Upper lobe of right lung (tissue), 1 donor: ENCODE results near the gene YWHAB. TPM values are rescaled to one million over a fixed set of nuclear protein-coding genes. Genes with fewer than 3 reads are reported as not detected.

ENCODE experiments used
- ATAC-seq: fragments of 200-7000 bp; cut with Tn5 transposase; one replicate; pipeline ENCODE4 v1.9.1; 2020; ENCODE audit warnings: mild to moderate bottlenecking, moderate library complexity
- DNase-seq: peaks from one replicate; pipeline ENCODE4 v3.0.0-alpha.2; 2020
- H3K27ac ChIP-seq: fragments of 200-600 bp; one replicate; pipeline ENCODE4 v1.8.0; 2022
- H3K27me3 ChIP-seq: fragments of 200-600 bp; one replicate; pipeline ENCODE4 v1.8.0; 2022; ENCODE audit warnings: mild to moderate bottlenecking
- H3K36me3 ChIP-seq: fragments of 200-600 bp; one replicate; pipeline ENCODE4 v1.8.0; 2022
- H3K4me1 ChIP-seq: fragments of 200-600 bp; one replicate; pipeline ENCODE4 v1.8.0; 2022
- H3K4me3 ChIP-seq: fragments of 200-600 bp; one replicate; pipeline ENCODE4 v1.8.0; 2022; ENCODE audit warnings: mild to moderate bottlenecking
- H3K9me3 ChIP-seq: fragments of 200-600 bp; one replicate; pipeline ENCODE4 v1.8.0; 2022
- CTCF ChIP-seq: fragments of 200-600 bp; IDR thresholded peaks from one replicate; pipeline ENCODE4 v1.8.0; 2022; ENCODE audit warnings: antibody characterized with exemption
- intact Hi-C: fragments of 100-400 bp; cut with DNase I; formaldehyde crosslinking; loops from one replicate; pipeline ENCODE4 v1.11.0; 2022
- total RNA-seq: library from RNA; stranded (reverse); fragmentation: NEBNext Ultra II Directional; extraction: Animal tissue kit (Norgen Biotek cat#: 25700); gene quantifications from one replicate; pipeline ENCODE4 v1.2.1, GENCODE V29; 2021
- donor health status: DM: no; HTN: yes; CAD: no; lungs with severe emphysema.

YWHAB gene
- total RNA-seq, 1 donor from 2014 or later = 185 TPM

DNA sequence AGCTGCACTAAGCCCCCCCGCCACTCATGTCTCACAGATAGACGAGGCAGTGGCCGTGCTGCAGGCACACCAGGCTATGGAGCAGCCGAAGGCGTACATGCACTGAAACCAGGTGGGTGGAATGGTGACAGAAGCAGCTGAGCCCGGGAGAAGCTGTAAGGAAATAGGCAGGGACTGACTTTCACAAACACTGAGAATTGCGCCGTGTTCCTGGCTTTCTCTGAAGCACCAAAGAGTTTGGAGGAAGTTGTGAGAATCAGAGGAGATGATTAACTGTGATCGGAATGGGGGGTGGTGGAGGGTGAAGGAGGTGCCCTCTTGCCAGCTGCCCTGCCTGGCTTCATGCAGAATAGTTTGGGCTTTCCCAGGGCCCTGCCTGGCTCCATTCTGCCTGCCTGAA lies 53.1 kb downstream of the YWHAB start:
- intact Hi-C loops = no loop called here
- Histone ChIP-seq H3K4me1 (no peaks in the 10 kb centered on the region), H3K27ac (no peak overlapping the region), H3K9me3 (no peaks in the 10 kb centered on the region), H3K27me3 (no peaks in the 10 kb centered on the region), H3K4me3 (no peak overlapping the region), H3K36me3 (peaks cover 38% of the 10 kb centered on the region)
- ATAC-seq (no peak), DNase-seq (no peak)
- TF ChIP-seq CTCF = no peak

DNA sequence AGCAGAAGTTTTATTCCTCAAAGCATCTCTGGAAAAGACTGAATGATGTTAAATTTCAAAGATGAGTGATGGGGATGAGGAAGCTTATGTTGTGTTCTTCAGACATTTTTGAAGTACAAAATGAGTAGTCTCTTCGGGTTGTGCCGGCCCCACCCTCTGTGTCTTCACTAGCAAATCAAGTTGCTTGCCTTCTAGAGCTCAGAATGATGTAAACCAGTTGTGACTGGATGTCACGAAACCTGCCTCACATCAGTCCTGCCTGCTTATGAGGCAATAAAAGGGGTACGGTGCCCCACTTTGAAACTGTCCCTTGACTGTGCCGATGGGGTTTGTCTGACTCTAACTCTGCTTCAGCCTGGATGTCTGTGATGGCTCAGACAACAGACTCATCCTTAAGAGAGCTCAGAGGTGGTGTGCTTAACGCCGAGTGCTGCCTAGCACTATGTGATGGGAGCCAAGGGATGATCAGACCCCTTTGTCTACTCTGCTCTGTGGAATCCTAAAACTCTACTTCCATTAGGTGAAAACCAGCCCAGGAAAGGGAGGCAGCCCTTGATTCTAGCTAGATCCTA lies 55.7 kb downstream of the YWHAB start:
- no peaks in the 10 kb centered on the region for H3K9me3 ChIP-seq
- DNase-seq = no peak

DNA sequence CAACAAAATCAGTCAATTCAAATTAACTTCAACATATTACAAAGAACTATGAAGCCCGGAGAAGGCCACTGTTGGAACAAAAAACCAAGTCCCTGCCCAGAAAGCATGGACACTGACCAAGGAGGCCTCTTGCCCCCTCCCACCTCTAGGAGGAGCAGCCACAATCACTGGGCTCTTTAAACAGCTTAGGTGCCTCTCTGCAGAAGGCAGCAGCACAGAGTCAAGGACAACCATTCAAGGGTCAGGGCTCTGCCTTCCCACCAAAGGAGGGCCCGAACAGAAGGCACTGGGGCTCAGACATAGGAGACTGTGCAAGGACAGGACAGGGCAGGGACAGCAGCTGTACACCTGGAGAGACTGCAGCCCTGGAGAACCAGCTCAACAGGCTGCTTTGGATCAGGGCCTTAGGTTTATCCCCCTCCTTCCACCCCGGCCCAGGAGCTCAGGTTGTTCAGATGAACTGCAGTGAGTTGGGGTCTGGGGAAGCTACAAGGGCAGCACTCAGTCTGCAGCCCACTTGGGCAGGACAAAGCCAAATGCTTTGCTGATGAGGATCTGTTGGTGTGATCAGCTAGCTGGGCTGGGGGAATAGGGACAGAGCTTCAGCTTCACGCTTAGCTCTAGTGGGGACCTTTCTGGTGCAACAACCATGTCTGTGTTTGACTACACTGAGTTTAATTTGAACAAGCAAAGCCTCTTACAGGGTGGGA lies 56.9 kb downstream of the YWHAB start:
- Histone ChIP-seq H3K4me3 (no peak overlapping the region), H3K36me3 (peaks cover 73% of the 10 kb centered on the region), H3K9me3 (no peaks in the 10 kb centered on the region), H3K27me3 (no peaks in the 10 kb centered on the region), H3K27ac (no peak overlapping the region), H3K4me1 (no peaks in the 10 kb centered on the region)
- ATAC-seq = no peak
- no peak for TF ChIP-seq CTCF
- intact Hi-C loops = no loop called here
- no peak for DNase-seq

More for the DNA sequence above, 55.7 kb downstream of the YWHAB start:
- no peak for ATAC-seq
- intact Hi-C loops = no loop called here
- Histone ChIP-seq H3K4me3 (no peak overlapping the region), H3K27me3 (no peaks in the 10 kb centered on the region), H3K27ac (no peak overlapping the region), H3K36me3 (peaks cover 64% of the 10 kb centered on the region), H3K4me1 (no peaks in the 10 kb centered on the region)
- TF ChIP-seq CTCF = no peak

DNA sequence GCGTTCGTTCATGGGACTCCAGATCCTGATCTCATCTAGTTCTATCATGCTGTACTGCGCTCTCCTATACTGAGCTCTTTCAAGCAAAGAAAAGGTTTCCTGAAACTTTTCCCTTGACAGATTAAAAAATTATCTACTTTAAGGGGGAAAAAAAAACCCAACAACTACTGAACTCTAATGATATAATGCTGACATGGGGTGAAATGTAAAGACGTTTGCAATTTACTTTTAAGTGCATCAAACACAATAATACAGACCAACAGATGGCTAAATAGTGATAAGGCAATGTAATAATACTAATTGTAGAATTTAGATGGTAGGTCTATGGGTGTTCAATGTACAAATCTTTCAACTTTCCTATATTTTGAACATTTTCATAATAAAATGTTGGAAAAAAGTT lies 58.3 kb downstream of the YWHAB start:
- no peak overlapping the region for H3K27ac ChIP-seq
- intact Hi-C loops = no loop called here
- TF ChIP-seq CTCF = no peak
- H3K9me3 ChIP-seq = no peaks in the 10 kb centered on the region
- no peaks in the 10 kb centered on the region for H3K4me1 ChIP-seq
- H3K27me3 ChIP-seq = no peaks in the 10 kb centered on the region
- DNase-seq (no peak), ATAC-seq (no peak)
- no peak overlapping the region for H3K4me3 ChIP-seq
- H3K36me3 ChIP-seq = peaks cover 87% of the 10 kb centered on the region

DNA sequence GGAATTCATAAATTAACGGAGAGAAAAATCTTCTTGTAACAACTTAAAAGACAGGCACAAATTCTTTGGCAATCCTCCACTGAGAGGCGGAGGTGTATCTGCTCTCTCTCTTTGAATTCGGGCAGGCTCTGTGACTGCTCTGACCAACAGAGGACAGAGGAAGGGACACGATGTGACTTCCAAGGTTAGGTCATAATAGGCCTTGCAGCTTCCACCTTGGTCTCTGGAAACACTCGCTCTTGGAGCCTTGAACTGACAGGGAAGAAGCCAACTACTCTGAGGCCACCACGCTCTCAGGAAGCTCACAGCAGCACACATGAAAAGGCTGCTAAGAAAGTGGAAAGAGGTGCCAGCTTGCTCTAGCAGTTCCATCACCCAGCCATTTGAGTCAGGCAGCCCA lies 59.8 kb downstream of the YWHAB start:
- no peaks in the 10 kb centered on the region for H3K9me3 ChIP-seq
- ATAC-seq (no peak), DNase-seq (no peak)
- H3K4me1 ChIP-seq = no peaks in the 10 kb centered on the region
- TF ChIP-seq CTCF = no peak
- H3K27me3 ChIP-seq = no peaks in the 10 kb centered on the region
- no peak overlapping the region for H3K4me3 ChIP-seq
- H3K36me3 ChIP-seq = peaks cover 94% of the 10 kb centered on the region
- intact Hi-C loops = no loop called here
- no peak overlapping the region for H3K27ac ChIP-seq
